HG02798 (cell line): ENCODE measurements around the gene HOXA13.

Experiments used
- ATAC-seq: cut with Tn5 transposase; IDR thresholded peaks from one replicate; pipeline ENCODE4 v1.9.1; 2021; ENCODE audit warnings: mild to moderate bottlenecking; ENCODE audit not compliant: unreplicated experiment, poor library complexity

The HOXA13 gene

DNA sequence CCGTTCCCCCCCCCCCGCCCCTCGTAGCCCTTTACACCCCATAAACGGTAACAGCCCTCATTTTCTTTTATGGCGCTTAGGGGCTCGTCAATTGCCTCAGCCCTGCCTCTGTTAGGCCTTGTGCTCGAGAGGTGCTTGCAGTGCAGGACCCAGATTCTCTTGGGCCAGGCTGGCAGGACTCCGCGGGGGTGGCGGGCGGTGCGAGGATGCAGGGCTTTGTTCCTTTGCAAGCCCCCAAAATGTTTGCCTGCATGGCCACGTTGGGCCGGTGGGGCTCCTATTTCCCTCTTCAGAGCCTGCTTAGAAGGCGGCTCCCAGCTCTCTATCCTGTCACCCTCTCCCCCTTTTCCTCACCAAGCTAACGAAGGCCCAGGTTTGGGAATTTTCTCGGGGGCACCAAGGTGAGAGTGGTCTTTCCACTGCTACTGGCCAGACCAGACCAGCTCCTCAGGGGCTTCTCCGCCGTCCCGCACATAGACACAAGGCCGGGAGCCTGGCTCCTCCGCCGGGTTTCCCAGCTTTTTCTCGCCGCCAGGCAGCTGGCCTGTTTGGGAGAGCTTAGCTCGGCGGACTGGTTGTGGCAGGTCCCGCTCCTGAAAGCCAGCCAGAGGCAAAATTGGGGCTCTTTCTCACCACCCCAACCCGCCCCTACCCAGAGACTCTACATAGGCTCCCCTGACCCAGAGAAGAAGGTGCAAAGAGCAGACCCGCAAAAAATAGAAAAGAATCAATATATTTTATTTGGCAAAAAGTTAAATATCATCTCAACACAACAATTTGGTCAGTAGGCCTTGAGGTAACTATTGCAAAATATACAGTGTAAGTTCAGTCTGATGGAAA is 38.0 kb downstream of the HOXA13 start:
- ATAC-seq = no peak

DNA sequence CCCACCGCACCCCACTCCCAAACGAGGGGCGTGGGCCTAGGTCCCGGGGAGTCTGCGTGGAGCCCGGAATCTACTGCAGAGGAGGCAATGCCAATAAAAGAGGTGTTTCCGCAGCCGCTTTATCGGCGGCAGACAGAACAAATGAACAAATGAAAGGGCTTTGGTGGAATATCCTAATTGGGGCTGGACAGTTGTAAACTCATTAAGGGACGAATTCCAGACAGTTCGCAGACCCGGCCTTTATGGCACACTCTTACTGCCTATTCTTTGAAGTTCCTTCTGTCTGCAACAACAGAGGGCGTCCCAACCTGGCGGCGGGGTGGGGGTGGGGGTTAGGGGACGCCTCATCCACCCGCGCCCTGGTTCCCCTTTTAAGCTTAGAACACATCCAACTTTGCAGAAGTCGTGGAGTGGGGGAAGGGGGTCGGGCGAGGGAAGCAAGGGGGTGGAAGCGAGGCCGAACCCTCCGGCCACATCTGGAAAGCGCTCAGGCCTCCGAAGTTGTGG is 38.6 kb downstream of the HOXA13 start:
- ATAC-seq = no peak

DNA sequence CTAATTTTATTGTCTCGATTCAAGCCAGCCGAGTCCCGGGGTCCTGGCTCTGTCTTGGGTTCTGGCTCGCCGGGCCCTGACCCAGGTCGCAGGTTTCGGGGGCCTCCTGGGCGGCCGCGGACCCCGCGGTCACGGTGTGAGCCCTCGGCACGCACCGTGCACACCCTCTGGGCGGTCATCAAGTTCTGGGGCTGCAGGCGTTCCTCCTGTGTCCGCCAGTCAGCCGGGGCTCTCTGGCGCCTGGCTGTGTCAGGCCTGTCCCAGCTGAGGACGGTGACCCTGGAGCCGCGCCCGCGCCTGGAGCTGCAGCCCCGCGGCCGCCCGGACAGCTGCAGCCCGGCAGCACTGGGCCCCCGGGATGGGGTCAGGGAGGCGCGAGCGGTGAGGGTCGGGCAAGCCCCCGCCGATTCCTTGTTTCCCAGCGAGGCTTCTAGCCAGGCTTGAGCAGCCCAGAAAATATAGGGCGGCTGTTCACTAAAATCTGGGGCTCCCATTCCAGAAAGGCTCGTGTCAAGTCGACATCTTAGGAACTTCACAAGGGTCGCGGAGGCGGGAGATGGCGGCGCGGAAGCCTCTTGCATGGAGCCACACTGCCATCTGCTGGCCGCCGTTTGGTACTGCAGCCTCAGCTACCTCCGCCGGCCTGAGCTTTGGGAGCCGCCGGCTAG is 39.2 kb downstream of the HOXA13 start:
- peak; percentile 73 for ATAC-seq

DNA sequence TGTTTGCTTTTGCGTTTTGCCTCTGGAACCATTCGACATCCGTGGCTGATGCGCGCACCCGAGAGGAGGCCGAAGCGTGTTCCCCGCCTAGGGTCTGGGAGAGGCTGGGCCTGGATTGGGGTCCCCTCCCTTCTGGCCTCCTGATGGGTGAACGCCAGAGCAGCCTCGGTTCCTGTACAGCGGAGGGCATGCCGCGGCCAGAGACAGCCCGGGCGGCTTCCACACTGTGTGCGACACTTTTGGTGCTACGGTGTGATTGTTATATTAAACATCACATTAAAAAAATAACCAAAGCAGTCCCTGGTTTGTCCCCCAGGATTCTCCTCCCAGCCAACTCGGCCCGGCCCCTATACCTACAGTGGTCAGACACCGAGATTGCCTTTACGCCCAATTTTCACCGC is 39.7 kb downstream of the HOXA13 start:
- no peak for ATAC-seq

DNA sequence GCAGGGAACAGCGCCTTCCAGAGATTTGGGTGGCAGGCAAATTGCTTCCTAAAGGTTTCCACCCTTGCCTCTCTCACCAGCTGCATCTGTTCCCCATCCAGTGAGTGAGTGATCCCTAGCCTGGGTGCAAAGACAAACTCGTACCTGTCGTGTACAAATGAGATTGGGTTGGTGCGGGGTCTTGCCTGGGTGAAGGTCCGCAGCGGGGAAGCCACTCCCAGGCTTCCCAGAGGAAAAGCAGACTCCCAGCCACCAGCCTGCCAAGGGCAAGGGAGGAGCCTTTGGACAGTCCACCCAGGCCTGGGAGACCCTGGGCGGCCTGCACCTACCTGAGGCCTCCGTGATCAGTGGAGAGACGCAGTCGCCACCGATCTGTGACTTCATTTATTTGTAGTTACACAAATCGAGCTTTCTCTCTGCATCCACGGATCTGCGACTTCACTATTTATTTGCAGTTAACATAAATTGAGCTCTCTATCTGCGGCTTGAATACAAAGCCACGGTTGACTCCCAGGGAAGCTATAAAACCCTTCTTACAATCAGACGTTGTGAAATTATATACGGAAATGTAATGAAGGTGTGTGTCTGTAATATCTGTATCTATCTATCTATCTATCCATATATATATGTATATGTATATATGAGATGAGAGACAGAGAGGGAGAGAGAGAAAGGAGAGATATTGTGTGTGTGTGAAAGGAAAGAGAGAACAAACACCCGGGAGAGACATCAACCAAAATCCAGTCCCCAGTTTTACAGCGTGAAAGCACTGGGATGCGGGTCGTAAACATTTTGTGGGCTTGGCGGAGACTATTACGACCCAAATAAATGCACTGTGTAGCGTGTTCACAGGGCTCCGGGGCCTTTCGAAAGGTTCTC is 40.4 kb downstream of the HOXA13 start:
- ATAC-seq = no peak

DNA sequence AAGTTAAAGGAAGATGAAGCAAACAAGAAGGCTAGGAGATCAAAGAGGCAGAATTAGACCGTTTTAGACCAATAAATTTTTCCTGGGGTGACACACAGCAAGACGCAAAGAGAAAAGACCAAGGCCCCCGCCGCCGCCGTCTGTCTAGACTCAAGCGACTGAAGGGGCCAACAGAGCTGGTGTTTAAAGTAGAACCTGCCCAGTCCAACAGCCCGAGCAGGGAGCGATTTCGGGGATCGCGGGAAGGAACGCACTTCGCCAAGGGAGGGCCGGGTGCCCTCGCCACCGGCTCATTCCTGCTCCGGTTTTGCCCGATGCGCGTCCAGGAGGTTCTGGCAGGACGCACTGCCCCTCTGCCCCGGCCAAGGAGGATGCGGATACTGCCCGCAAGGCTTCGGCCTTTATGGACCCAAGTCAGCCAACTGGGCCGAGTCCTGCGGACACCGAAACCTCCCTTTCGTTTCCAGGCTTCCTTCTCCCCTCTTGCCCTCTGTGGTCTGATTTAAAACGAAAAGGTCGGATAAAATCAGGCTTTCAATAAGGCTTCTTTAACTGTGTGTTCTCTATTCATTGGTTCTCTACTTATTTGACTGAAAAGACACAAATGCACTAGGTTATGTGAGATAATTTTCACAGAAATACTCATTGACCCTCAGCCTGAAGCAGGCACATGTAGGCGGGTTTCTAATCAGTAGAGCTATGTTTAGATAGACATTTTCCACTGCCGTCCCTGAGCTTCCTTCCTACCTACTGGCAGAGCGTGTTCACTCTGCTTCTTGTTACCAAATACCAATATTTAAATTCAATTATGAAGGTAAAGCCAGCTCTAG is 41.2 kb downstream of the HOXA13 start:
- no peak for ATAC-seq

DNA sequence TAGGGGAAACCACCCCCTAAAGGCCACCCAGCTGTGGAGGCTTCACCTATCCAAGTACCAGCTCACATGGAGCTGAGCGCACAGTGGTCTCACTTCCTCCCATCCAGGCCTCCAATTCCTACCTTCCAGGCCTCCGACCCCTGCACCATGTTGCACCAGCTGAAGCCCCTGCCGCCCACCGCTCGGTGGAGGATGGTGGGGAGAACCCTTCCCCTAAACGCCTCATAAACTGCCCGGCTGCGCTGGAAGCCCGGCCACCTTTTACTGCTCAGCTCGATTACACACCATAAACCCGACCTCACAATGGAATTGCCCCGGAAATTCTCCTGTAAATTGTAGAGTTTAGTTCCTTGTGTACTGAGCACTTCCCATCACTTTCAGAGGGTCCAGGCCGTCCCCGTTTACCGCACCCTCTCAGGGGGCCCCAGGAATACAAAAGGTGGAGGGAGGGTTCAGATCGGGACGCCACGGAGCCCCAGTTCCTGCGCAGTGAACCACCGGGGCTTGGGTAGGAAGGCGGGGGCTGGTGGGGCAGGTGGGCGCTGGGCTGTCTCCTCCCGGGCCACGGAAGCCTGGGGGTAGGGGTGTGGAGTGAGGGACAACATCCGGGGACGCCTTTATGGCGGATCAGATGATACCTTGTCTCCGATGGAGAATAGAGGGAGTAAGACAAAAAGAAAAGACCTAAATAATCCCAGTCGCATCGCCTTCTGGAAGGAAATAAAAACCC is 42.0 kb downstream of the HOXA13 start:
- ATAC-seq = no peak

DNA sequence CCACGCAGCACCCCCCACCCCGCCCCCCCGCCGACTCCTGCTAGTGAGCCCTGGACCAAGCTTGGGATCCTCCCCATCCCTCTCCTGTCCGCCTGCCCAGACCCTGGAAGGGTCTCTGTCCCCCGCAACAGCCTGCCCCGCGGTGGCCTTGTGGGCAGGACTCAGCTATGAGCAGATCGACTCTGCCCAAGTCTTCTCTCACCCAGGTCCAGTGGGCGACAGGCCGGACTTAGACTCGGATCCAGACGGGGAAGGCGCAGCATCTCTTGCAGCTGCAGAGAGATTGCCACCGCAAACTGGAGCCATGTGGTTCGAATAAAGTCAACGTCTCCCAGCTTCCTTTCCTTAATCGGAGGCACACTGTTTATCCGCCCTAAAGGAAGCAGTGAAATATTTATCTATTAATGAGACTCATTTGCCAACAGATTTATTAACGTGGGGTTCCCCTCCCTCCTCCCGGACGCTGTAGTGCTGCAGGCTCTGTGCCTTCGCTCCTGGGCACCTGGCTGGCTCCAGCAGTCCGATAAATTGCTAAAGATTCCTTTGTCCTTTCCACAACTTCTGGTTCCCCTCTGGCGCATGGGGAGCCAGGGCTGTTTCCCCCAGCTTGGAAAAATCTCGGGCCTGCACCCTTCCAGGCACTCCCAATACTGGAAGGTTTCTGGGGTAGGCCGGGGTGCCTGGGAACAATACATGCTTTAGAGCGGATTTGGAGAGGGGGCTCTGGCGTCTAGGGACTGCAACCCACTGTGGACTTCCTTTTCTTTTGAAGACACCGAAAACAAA is 42.8 kb downstream of the HOXA13 start:
- ATAC-seq = no peak

DNA sequence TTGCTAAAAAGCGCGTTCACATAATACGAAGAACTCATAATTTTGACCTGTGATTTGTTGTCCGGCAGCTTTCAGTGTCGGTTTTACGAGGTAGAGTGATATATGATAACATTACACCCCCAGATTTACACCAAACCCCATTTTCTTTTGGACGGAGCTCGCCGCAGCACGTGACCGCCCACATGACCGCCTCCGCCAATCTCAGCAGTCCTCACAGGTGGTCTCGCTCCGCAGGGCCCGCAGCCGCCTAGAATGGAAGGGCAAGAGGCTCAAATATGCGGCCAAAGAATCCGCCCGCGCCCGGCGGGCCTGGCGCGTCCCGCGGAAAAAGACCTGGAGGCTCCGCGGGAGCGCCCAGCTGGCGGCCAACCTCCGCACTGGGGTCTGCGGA is 43.4 kb downstream of the HOXA13 start, which contains the start of gene HOXA7:
HOXA7 (minus strand) TSS at position 168 of the 391 bp plus-strand sequence; CDS start at position 38, 130 bp downstream.
- no peak for ATAC-seq

DNA sequence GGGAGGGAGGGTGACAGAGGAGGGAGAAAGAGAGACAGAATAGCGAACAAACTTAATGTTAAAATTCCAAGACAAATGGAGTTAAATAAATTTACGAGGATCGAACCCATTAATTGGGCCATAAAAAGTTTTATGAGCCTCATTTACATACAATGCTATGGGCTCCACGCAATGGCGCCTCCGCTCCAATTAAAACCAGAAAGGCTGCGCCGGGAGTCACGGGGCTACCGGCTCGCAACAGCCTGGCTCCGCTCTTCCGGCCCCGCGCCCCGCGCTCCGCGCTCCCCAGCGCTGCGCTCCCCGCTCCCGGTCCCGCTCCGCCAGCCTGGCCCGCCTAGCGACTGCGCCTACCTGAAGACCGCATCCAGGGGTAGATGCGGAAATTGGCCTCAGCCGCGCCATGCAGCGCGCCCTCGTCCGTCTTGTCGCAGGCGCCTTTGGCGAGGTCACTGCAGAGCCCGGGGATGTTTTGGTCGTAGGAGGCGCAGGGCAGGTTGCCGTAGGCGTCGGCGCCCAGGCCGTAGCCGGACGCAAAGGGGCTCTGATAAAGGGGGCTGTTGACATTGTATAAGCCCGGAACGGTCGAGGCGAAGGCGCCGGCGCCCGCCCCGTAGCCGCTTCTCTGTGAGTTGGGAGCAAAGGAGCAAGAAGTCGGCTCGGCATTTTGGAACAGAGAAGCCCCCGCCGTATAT is 43.9 kb downstream of the HOXA13 start:
- ATAC-seq = no peak

DNA sequence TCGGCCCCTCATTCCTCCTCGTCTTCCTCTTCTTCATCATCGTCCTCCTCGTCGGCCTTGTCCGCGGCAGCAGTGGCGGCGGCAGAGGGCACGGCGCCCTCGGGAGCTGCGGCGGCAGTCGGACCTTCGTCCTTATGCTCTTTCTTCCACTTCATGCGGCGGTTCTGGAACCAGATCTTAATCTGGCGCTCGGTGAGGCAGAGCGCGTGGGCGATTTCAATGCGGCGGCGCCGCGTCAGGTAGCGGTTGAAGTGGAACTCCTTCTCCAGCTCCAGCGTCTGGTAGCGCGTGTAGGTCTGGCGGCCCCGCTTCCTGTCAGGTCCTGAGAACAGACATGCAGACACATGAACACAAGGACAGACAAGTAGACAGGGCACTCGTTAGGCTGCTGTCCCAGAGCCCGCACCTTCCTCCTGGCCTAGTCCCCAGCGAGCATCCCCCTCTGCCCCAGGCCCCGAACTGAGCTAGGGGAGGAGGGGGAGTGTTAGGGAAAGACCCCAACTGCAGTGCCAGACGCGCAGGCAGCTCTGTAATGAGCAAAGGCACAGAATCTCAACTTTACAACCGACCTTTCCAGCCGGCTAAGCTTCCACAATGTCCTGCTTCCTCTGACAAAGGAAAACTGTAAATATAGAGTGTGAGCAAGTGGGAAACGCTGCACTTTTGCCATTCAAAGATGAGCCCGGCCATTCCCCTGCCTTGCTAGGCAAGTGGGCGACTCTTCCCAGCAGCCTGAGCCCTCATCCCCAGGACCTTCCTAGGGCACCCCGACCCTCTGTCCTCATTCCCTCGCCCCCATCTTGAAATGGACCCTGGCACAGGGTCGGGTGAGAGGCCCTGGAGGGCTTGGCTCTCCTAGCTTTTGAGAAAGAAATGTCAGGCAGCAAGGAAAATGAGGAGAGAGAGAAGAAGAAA is 44.7 kb downstream of the HOXA13 start:
- no peak for ATAC-seq

DNA sequence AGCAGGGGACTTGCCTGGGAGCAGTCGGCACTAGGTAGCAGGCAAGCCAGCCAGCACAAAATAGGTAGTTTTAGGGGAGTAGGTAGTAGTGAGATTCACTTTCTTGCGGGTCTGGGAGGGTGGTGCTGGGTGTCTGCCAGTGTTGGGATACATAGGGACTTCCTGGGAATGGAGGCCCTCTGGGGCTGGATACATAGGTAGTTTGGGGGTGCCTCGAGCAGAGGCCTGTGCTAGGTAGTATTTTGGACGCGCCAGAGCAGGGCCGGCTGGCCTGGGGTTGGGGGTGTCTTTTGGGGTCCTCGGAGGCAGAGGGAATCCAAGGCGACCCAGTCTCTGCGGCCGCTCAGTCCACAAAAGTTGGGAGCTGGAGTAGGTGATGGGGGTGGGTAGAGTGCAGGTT is 45.5 kb downstream of the HOXA13 start:
- ATAC-seq = no peak

DNA sequence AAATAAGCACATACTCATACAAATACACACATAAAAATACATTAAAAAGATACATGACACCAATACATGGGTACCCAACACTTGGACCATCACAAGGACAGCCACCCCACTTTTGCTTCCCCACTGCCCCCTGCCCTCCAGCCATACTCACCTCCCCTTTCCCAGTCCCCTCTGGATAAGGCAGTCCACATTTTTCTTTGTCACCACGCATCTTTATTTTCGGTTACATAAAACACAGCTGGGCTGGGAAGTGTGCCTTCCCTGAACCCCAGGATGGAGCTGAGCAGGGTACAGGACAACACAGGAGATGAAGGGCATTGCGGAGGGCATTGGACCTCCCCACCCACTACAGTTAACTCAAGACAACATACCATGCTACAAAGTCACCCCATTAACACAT is 46.4 kb downstream of the HOXA13 start:
- ATAC-seq = no peak

DNA sequence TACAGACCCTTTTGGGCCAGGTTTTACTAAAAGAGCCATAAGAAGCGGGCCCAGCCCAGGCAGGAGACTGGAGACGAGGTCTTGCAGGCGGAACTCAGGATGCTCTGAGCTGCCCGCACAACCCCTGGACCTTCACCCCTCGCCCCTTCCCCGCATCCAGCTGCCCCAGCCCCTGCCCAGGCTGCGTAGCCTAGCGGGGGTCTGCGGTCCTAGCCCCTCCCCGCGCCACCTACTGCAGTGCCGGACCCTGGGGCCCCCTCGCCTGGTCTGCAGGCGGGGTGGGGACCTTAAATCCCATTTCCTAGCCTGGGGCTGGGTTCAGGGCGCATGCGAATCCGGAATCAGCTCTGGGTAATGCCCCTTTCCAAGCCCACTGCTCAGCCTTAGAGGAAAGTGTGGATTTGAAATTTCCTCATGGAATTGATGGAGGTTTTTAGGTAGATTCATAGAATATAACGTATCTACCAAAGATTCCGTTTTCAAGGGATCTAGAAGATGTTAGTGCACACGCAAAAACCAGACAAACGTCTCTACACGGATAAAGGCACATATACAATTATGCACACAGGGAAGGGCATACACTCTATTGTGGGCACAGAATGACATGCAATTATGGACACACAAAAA is 47.0 kb downstream of the HOXA13 start:
- ATAC-seq = no peak

DNA sequence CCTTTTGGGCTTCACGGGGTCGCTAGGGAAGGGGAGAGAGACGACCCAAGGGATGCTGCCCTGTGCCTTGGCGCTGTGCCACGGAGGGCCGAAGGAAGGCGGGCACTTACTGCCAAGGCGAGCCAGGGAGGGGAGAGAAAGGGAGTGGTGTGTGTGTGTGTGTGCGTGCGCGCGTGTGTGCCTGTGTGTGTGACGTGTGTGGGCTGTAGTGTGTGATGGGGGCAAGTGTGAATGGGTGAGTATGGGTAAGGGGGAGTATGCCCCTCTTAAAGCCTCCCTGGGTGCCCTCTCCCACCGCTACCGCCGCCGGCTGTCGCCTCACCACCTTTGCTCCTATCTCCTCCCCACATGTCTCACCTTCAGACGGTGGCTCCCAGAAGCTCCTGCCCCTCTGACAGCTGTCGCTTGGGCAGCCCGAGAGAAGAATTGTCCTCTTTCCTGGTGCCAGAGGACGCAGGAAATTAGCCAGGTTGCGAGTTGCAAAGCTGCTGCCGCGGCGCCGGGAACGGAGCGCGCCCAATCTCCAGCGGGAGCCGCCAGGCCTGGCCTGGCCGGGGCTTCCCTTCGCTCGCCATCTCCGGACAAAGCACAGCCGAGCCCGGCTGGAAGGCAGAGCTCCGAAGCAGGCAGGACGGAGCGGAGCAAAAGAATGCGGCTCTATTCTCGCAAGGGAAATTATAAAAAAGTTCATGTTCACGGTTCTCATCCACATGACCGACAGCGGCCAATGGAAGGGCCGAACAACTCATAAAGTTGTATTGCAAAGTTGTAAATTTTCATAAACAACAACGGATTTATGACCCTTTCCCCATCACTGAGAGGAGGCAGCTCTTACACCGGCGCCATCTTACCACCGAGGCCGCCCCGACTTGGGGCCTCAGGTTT is 47.7 kb downstream of the HOXA13 start, which contains the start of gene HOXA3:
HOXA3 (minus strand) TSS at position 653 of the 885 bp plus-strand sequence. CDS start 41,943 bp downstream, outside the sequence.
- no peak for ATAC-seq
